Aorta (tissue), 5 donors: ENCODE measurements around the gene ATP1B4. TPM values are rescaled to one million over a fixed set of nuclear protein-coding genes. Genes with fewer than 3 reads are reported as not detected.
A peak's percentile ranks its signal among the peaks of the same experiment; 100 is the strongest.

Experiments
- ATAC-seq: fragments of 200-7000 bp; cut with Tn5 transposase; one replicate; pipeline ENCODE4 v1.9.1; 2022; ENCODE audit warnings: moderate library complexity; ENCODE audit not compliant: low FRiP score
- DNase-seq, 2 donors: peaks; one replicate each; pipeline ENCODE4 v3.0.0-alpha.2; 2020
- H3K27ac ChIP-seq, 2 donors: one replicate each; pipeline ENCODE4 v1.5.1; 2013; ENCODE audit warnings: low read length in 2 of 2, mild to moderate bottlenecking in 2 of 2, moderate library complexity in 2 of 2, control low read depth in 1 of 2, inconsistent platforms in 1 of 2, low read depth in 1 of 2
- H3K27me3 ChIP-seq, 2 donors: one replicate each; pipeline ENCODE4 v1.6.1; 2013; ENCODE audit warnings: control low read depth in 1 of 2, low read length in 1 of 2, mild to moderate bottlenecking in 1 of 2, moderate library complexity in 1 of 2; ENCODE audit not compliant: insufficient read depth in 2 of 2, control insufficient read depth in 1 of 2
- H3K36me3 ChIP-seq, 2 donors: one replicate each; pipeline ENCODE4 v1.6.1; 2013; ENCODE audit warnings: control low read depth in 1 of 2, low read length in 1 of 2, mild to moderate bottlenecking in 1 of 2; ENCODE audit not compliant: insufficient read depth in 2 of 2, control insufficient read depth in 1 of 2
- H3K4me1 ChIP-seq, 2 donors: one replicate each; pipeline ENCODE4 v1.6.1; 2013; ENCODE audit warnings: low read length in 2 of 2, control low read depth in 1 of 2, mild to moderate bottlenecking in 1 of 2, moderate library complexity in 1 of 2; ENCODE audit not compliant: insufficient read depth in 2 of 2, control insufficient read depth in 1 of 2
- H3K4me3 ChIP-seq, 2 donors: one replicate each; pipeline ENCODE4 v1.5.1; 2013; ENCODE audit warnings: low read length in 2 of 2, control low read depth in 1 of 2, mild to moderate bottlenecking in 1 of 2
- H3K9me3 ChIP-seq: one replicate; pipeline ENCODE4 v1.6.1; 2013; ENCODE audit warnings: mild to moderate bottlenecking, low read length; ENCODE audit not compliant: control insufficient read depth
- WGBS, 2 donors: extraction: QIAGEN DNeasy Blood & Tissue Kit; methylation state at CpG; one replicate each; pipeline ENCODE4 v1.1.7; 2013; 5-methylcytosine and 5-hydroxymethylcytosine counted together
- intact Hi-C, 2 donors: fragments of 100-400 bp; cut with DNase I; formaldehyde crosslinking; loops; one replicate each; pipeline versions ENCODE4 v1.14.2 to v1.15.0; 2022
- polyA plus RNA-seq, 2 donors: library from polyadenylated mRNA; stranded (reverse); fragments of 200-250 nt; gene quantifications; one replicate each; pipeline ENCODE4 v1.2.3, GENCODE V29; 2013
- total RNA-seq, 2 donors: library from RNA; stranded (reverse); fragmentation: NEBNext Ultra II Directional; extraction: Animal tissue kit (Norgen Biotek cat#: 25700); gene quantifications; one replicate each; pipeline ENCODE4 v1.2.1, GENCODE V29; 2021
- donor health status: healthy with polysubstance abuse.
- donor health status: Bipolar disorder and iron deficiency.
- donor health status: DM: no; HTN: no; CAD: no.
- donor health status: DM: no; HTN: no; CAD: no.
- donor health status: DM: yes; HTN: yes; CAD: no.

Gene ATP1B4
- total and polyA plus RNA-seq, 4 donors = not detected

DNA sequence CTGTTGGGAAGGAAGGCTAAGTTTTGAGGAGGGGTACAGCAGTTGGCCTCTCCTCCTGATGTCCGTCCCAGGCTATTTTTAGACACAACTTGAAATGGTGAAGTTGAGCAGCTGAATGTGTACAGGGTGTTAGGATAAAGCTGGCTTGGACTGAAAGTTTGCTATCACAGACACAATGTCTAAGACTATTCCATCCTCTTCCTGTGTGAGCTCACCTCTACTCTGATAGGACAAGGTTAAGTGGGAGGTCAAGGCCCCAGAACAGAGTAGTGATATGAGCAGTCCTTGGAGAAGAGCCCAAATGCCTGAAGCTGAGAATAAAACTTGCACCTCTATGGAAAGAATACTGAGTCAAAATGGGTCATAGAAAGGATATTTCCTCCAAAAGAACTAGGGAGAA is 4.1 kb downstream of the ATP1B4 start:
- DNase-seq (no peak), ATAC-seq (no peak)
- 4 to 52% methylated on average over 1 of the region's 1 CpG for WGBS, 2 donors
- intact Hi-C loops = no loop called here
- Histone ChIP-seq H3K4me1 (peaks cover 0 to 3% of the 10 kb centered on the region in 2 donors), H3K4me3 (no peak overlapping the region), H3K36me3 (no peaks in the 10 kb centered on the region), H3K9me3 (no peaks in the 10 kb centered on the region), H3K27me3 (no peaks in the 10 kb centered on the region), H3K27ac (no peak overlapping the region)

- intact Hi-C loops = no loop called here
Observed at GRCh38 chrX:120366794-120367193, 4.9 kb downstream of the ATP1B4 start.

DNA sequence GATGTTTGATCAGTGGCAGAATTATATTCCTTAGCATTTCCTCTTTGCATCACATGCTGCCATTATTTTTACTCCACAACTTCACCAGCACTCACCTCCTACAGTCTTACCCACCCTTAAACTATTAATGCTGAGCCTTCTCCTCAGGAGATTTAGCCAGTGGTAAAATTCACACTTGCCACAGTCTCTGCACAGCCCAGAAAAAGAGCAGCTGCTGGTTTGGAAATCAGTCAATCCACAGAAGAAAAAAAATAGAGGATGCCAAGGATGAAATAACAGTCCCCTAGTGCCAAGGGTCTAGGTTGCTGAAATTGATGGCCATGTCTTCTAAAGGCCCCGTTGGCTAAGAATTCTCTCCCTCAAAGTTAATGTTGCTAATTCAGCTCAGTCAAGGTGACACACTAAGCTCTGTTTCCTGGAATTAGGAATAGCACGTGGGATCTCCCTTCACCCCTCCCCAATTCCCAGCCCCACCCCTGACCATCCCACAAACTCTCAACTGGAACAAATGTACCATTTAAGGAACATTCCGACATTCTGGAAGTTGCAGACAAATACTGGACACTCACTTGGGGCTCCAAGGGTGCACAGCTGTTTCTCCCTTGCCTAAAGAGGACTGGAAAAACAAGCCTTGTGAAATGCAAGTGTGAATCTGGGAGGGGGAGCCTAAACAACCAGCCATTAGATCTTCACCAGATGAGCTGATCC is 5.7 kb downstream of the ATP1B4 start:
- ATAC-seq (no peak), DNase-seq (no peak)
- Histone ChIP-seq H3K27me3 (no peaks in the 10 kb centered on the region), H3K4me3 (no peak overlapping the region), H3K9me3 (no peaks in the 10 kb centered on the region), H3K36me3 (no peaks in the 10 kb centered on the region), H3K4me1 (peaks cover 0 to 3% of the 10 kb centered on the region in 2 donors), H3K27ac (no peak overlapping the region)
- intact Hi-C loops = no loop called here
- WGBS, 2 donors = 51 to 59% methylated on average over 3 of the region's 3 CpGs

More at GRCh38 chrX:120366794-120367193, 4.9 kb downstream of the ATP1B4 start:
- peaks cover 0 to 3% of the 10 kb centered on the region in 2 donors for H3K4me1 ChIP-seq
- DNase-seq (no peak), ATAC-seq (no peak)
- H3K27me3 ChIP-seq = no peaks in the 10 kb centered on the region
- H3K36me3 ChIP-seq = no peaks in the 10 kb centered on the region
- WGBS, 2 donors = 58 to 92% methylated on average over 3 of the region's 3 CpGs
- H3K27ac ChIP-seq = no peak overlapping the region
- H3K4me3 ChIP-seq = no peak overlapping the region
- no peaks in the 10 kb centered on the region for H3K9me3 ChIP-seq

GRCh38 chrX:120372667-120373370 is 10.9 kb downstream of the ATP1B4 start:
- Histone ChIP-seq H3K9me3 (no peaks in the 10 kb centered on the region), H3K4me3 (no peak overlapping the region), H3K27ac (no peak overlapping the region), H3K4me1 (no peaks in the 10 kb centered on the region), H3K36me3 (no peaks in the 10 kb centered on the region), H3K27me3 (no peaks in the 10 kb centered on the region)
- DNase-seq = no peak
- peak; percentile 53 for ATAC-seq
- 8 to 22% methylated on average over 6 of the region's 6 CpGs for WGBS, 2 donors
- intact Hi-C loops = no loop called here

DNA sequence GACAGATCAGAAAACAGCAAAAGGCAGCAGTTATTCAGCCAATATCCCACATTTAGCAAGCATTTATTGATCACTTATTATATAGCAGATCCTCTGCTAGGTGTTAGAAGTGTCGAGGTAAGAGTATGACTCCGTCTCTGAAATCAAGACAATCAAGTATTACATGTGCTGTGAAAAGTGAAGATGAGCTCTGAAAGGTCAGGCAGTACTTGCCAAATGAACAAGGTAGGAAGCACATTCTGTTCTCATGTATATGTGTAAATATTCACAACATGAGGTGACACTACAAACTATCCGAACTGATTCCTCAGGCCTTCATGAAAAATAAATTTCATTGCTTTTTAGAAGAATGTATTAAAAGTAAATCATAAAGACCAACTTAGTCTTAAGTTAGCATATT is 15.3 kb downstream of the ATP1B4 start:
- Histone ChIP-seq H3K4me1 (no peaks in the 10 kb centered on the region), H3K27me3 (no peaks in the 10 kb centered on the region), H3K9me3 (no peaks in the 10 kb centered on the region), H3K27ac (no peak overlapping the region), H3K4me3 (no peak overlapping the region), H3K36me3 (no peaks in the 10 kb centered on the region)
- no peak for ATAC-seq
- intact Hi-C loops = no loop called here
- 49 to 84% methylated on average over 3 of the region's 3 CpGs for WGBS, 2 donors
- no peak for DNase-seq

- Histone ChIP-seq H3K9me3 (no peaks in the 10 kb centered on the region), H3K4me3 (no peak overlapping the region), H3K27me3 (no peaks in the 10 kb centered on the region), H3K27ac (no peak overlapping the region), H3K36me3 (no peaks in the 10 kb centered on the region), H3K4me1 (no peaks in the 10 kb centered on the region)
- no peak for ATAC-seq
- intact Hi-C loops = no loop called here
- WGBS, 2 donors = 71 to 89% methylated on average over 1 of the region's 1 CpG
- no peak for DNase-seq
Observed at GRCh38 chrX:120377715-120378114, 15.8 kb downstream of the ATP1B4 start.

GRCh38 chrX:120378570-120378969 is 16.7 kb downstream of the ATP1B4 start:
- Histone ChIP-seq H3K4me3 (no peak overlapping the region), H3K4me1 (no peaks in the 10 kb centered on the region), H3K36me3 (no peaks in the 10 kb centered on the region), H3K9me3 (no peaks in the 10 kb centered on the region), H3K27me3 (no peaks in the 10 kb centered on the region), H3K27ac (no peak overlapping the region)
- intact Hi-C loops = no loop called here
- ATAC-seq = no peak
- no peak for DNase-seq
- 92% methylated on average over 5 of the region's 5 CpGs for WGBS, 2 donors

DNA sequence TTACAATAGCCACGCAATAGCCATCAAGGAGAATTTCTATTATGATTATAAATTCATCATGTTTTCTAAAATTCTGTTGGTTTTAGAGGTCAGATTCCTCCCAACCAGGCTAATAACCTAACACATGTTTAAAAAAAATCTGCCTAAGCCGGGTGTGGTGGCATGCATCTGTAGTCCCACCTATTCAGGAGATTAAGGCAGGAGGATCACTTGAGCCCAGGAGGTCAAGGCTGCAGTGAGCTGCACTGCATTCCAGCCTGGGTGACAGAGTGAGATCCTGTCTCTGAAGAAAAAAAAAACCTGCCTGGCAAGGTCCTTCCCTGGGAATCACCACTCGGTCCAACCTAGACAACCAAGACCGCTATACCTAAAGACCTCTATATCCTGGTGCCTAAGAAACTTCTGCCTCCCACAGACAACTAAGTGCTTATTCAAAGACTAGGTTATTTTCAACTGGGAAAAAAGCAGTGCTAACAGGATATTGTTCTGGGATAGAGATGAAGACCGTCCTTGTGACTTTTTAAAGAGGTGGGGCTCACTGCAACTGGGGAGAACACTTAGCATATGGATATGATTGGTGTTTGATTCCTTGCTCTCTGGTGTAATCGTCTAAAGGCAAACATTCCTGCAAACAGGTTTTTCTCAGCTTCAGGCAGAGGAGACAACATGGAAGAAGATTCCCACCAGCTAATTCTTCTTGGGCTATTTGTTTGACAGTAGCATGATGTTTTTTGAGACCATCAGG is 18.2 kb downstream of the ATP1B4 start:
- no peak for DNase-seq
- H3K27me3 ChIP-seq = no peaks in the 10 kb centered on the region
- intact Hi-C loops = no loop called here
- H3K9me3 ChIP-seq = no peaks in the 10 kb centered on the region
- no peak for ATAC-seq
- H3K27ac ChIP-seq = no peak overlapping the region
- H3K36me3 ChIP-seq = no peaks in the 10 kb centered on the region
- 63 to 81% methylated on average over 6 of the region's 6 CpGs for WGBS, 2 donors
- no peak overlapping the region for H3K4me3 ChIP-seq
- no peaks in the 10 kb centered on the region for H3K4me1 ChIP-seq
